Loucy (cell line): Measurements from ENCODE around the gene STOX2.

Experiments used
- CTCF ChIP-seq: fragments of 200-600 bp; sonication (generic); conservative IDR thresholded peaks from 2 replicates; pipeline ENCODE4 v1.5.1; 2014; ENCODE audit warnings: mild to moderate bottlenecking, antibody characterized with exemption, low read length
- EZH2phosphoT487 ChIP-seq: fragments of 200-600 bp; IDR thresholded peaks from 2 replicates; pipeline ENCODE4 v1.6.1; 2018; ENCODE audit warnings: antibody characterized with exemption, mild to moderate bottlenecking, moderate library complexity, borderline replicate concordance

- TF ChIP-seq CTCF (no peak), EZH2phosphoT487 (no peak)
Observed at GRCh38 chr4:183898456-183898855, 6.7 kb upstream of the STOX2 start.
